HG03139 (cell line): ENCODE results near the gene PRDM10.
"Not testable (repeated sequence)": the region's sequence is repeated elsewhere in the genome, so short reads cannot be mapped to it uniquely, and the experiment has no call there.

Experiments used
- ATAC-seq: cut with Tn5 transposase; IDR thresholded peaks from one replicate; pipeline ENCODE4 v1.9.1; 2021; ENCODE audit not compliant: unreplicated experiment

The PRDM10 gene

DNA sequence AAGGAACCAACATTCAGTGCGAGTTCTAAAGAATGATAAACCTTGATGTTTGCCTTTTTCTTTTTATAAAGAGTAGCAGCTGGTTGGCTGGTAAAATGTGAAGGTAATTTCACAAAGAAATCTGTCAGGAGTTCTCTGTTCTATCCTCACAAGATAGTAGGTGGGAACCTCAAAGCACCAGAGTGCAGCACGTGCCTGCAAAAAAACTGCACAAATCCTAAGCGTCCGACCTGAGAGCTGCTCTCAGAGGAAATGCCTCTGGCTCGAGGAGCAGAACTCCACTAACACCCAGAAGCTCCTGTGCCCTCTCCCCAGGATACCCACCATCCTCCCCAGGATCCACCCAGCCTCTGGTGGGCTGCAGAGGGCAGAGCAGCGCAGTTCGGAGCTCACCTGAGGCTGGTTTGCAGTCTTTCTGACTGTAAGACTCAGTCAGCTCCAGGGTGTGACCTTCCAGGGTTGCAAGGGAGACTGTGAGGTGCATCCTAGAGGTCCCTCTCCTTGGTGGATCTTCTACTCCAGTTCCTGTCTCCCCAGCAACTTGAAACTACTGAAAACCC, 23.5 kb downstream of the PRDM10 start:
- ATAC-seq: no peak

DNA sequence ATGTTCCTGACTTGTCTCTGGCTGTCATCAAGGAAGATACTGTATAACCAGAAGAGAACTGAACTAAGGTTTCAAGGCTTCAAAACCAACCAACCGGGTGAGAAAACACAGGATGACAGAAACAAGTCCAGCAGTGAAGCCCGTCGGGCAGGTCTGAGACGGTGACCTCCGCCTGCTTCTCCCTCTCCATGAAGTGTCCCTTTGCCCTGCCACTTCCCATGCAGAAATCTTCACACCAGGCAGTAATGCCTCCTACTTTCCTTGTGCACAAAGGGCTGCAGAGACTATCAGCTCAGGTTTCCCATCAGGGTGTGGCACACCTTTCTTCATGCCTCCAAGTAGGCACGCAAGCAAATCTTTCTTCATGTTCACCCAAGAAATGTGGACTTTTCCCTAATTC, 24.2 kb downstream of the PRDM10 start:
- no peak for ATAC-seq

DNA sequence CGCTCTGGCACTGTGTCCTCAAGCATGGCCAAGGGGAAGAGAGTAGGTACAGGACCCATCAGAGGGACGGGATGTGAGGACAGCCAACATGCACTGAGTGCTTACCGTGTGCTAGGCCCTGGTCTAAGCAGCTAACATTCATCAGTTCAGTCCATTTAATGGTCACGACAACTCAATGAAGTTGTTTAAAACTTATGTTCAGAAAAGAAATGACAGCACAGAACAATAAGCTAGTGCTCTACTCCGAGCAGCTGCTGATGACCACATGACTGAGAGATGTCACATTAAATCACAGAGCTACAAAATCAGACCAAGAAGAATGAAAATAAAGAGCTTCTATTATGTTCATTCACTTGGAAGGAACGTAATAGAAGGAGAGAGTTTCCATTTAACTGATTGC, 26.3 kb downstream of the PRDM10 start:
- no peak for ATAC-seq

DNA sequence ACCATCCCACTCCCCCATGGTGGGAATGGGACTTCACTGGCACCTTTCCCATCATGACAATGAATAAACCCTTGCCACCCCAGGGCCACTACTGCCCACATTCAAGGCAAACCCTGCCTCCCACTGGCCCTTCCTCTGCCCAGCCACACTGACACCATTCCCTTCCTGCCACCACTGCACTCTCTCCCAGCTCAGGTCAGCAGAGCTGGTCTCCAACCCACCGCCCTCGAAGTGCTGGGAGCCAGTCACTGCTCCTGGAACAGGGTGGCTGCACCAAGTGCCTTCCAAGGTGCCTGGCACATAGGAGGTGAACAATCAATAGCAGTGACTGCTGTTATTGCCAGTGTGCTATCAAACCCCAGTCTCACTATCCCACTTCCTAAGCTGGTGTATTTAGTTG, 27.1 kb downstream of the PRDM10 start:
- ATAC-seq: no peak

DNA sequence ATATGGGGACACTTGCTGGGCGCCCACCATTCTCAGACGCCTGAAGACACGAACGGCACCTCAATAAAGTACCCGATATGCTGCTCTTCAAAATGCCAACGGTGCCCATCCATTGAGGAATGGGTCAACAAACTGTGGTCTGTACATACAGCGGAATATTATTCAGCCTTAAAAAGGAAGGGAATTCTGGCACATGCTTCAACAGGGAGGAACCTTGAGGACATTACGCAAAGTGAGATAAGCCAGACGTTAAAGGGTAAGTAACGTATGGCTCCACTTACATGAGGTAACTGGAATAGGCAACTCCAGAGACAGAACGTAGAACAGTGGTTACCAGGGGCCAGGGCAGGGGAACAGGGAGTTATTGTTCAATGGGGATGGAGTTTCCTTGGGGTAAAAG, 28.0 kb downstream of the PRDM10 start:
- ATAC-seq: no peak

DNA sequence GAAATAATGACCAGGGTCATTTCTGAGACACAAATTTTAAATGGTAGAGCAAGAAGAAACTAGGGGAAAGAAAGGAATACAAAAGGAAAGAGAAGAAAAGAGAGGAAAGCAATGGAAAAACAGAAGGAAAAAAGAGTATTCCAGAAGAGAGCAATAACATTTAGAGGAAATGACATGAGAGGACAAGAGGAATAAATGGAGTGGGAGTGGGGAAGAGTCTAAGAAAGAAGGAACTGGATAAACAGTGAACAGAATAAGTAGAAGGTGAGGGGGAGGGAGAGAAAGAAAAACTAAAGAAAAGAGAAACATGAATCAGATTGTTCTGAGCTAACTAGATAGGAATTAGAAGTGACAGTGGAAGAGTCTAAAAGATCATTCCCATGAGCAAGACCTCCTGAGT, 28.4 kb downstream of the PRDM10 start:
- no peak for ATAC-seq

DNA sequence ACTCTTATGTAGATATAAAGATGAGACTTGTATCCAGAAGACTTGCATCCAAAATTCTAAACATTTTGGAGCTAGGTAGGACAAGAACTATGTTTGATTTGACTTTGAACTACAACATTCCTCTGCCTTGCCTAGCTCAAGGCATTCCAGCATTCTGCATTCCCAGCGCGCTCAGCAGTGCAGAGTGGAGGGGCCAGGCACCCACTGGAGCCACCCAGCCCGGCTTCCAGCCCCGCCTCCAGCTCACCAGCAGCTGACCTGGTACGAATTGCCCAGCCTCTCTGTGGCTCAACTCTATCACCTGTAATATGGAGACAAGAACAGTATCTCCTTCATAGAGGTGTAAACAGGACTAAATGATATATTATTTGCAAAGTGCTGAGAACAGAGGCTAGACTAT, 28.8 kb downstream of the PRDM10 start:
- ATAC-seq: no peak

DNA sequence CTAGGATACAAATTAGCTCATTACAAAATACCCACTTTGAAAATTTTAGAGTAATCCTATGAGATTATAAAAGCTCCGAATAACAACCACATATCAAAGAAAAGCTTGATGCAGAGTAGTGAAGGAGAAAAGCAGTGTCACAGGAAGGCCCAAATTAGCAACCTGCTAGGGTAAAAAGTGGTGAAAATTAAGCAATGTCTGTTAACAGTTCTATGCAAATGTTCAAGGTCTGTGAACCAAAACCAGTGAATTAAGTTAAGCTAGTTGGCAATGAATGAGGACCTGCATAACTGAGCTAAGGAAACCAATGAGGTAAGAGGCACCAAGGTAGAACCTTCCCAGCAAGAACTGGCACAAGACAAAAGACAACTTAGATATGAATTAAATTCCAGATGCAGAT, 29.6 kb downstream of the PRDM10 start:
- peak; percentile 96 for ATAC-seq

DNA sequence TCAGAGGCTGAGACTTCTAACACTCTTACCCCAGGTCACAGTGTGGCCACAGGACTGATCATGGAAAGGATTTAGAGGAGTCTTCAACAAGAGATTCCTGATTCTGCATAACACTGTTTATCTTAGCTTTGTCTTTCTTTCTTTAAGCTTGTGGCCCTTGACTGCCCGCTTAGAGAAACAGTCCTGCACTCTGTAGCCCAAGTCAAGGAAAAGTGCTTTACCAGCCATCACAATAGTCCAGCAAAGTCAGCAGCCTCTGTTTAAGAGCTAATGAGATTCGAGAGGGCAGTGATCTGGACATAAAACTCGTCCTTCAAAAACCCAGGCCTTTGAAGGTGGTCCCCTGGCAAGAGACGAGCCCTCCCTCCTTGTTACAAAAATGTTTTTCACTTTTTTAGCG, 30.0 kb downstream of the PRDM10 start:
- ATAC-seq: no peak

DNA sequence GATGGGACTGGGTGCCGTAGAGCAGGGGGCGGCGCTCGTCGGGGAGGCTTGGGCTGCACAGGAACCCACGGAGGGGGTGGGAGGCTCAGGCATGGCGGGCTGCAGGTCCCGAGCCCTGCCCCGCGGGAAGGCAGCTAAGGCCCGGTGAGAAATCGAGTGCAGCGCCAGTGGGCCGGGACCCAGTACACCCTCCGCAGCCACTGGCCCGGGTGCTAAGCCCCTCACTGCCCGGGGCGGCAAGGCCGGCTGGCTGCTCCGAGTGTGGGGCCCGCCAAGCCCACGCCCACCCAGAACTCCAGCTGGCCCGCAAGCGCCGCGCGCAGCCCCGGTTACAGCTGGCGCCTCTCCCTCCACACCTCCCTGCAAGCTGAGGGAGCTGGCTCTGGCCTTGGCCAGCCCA, 30.8 kb downstream of the PRDM10 start:
- not testable (repeated sequence) for ATAC-seq

DNA sequence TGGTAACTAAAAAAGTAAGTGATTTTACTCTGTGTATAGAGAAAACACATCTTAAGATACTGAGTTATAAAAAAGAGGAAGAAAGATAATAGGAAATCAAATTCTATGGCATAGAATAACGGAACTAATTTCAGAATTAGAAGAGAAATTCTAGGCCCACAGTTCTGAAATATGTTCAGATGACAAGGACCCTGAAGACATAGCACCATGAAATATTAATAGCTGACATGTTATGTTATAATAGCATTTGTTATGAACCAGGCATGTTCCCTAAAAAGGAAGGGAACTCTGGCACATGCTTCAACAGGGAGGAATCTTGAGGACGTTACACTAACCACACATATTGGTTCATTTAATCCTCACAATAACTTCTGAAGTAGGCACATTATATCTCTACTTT, 32.7 kb downstream of the PRDM10 start:
- no peak for ATAC-seq

DNA sequence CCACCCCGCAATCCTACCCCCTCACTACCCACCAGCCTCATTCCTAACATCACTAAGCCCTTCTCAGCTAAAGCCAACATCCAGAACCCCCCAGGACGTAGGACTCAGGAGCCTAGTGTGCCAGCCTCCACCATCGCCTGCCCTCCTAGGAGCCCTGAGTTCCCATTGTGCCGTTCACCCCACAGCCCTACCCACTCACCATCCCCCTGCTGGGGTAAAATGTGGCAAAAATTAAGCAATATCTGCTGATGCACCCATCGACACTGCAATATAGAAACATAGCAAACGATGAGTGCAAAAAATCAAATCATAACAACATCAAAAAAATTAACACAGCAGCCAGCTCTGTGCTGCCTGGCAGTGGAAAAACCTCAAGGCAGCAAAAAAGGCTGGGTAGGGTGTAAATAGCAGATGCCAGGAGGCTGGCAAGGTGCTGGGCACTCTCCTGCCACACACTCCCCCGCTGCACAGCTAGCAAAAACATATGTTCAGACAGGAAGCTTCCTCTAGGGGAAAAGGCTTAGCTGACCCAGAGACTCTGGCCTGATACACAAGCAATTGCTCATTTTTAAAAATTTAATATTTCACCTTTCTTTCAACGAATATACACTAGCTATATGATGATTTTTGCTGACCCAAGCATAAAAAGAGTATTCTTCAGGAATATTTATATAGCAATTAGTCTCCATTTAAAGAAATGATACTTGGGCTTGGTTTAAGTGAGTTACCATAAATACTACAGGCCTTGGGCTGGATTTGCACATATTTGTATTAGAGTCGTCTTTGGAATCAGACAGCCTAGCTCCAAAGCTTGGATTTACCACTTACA, 33.8 kb downstream of the PRDM10 start:
- no peak for ATAC-seq

DNA sequence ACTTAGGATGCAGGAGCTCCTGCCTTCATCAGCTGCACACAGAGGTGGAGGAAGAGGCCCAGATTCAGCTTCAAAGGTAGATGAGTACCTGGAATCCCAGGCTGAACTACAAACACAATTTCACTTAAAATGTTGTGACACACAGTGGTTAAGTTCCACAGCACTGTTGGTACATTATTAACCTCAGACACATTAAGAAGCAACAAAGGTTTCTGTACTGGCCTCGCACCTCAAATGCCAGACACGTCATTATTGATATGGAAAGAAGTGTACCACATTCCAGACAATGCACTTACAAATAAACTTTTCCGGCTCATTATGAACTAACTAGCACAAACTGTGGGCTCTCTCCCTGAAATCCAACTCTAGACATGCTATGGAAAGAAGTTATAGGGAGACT, 34.6 kb downstream of the PRDM10 start:
- ATAC-seq: no peak

DNA sequence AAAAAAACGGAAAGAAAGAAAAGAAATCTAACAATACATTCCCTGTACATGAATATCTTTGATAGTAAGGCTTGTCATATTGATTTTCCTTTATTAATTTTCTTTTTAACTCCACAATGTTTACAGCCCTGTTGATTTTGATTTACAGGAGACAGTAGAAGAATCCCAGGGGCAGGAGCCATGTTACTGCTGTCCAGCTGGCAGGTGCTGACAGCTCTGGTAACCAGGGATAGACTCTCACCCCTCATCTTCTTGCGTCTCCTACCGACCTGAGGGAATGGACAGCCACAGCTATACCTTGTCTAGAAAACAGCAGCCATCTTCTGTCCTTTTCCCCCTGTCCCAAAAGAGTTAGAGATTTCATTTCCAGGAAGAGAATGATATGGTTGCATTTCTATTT, 37.4 kb downstream of the PRDM10 start:
- no peak for ATAC-seq

DNA sequence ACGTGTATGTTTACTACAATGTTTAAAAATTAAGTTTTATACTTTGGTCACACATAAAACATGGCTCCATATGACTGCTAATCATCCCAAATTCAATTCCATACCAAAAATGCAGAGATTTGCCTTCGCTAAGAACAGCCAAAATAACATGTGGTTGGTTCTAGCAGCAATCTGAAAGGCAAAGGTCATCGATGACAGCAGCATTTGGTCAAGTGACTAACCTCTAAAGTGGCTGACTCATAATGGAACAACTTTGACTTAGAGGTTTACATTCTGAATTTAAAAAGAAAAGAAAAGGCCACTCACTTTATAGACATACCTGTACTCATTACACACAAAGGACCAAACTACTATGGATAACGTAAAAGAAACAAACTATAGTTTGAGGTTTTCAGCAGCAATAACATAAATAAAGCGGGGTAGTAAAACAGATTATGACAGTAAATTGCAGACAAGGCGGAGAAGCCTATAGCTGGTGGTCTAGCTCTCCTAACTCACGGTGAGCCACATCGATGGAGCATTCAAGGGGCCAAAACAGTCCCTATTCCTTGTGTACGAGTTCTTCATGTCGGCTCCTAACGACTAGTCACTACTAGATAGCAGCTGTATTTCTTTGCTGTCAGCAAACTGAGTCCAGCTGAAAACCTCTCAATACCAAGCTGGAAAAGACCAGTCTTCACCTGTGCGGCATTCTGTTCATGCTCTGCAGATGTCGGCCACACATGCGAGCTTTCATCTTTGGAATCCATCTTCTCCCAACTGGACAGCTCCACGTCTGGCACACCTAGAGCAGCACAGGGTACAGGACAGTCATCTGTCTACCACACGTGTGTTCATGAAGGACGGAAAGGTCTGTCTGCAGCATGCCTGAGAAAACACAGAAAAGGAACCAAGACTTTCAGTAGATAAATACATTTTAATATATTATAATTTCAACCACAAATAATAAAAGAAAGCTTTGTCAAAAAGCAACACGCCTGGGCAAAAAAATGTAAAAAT, 42.1 kb downstream of the PRDM10 start:
- ATAC-seq: peak; percentile 86

DNA sequence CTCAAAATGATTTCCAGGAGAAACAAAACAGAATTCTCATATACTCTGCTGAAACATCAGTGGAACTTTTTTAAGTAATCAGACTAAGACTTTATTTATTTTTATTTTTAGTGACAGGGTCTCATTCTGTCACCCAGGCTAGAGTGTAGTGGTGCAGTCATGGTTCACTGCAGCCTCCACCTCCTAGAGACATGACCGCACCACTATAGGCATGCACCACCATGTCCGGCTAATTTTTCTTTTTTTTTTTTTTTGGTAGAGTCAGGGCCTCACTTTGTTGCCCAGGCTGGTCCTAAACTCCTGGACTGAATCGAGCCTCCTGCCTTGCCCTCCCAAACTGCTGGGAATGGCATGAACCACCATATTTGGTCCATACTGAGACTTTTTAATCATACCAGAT, 42.9 kb downstream of the PRDM10 start:
- ATAC-seq: no peak

DNA sequence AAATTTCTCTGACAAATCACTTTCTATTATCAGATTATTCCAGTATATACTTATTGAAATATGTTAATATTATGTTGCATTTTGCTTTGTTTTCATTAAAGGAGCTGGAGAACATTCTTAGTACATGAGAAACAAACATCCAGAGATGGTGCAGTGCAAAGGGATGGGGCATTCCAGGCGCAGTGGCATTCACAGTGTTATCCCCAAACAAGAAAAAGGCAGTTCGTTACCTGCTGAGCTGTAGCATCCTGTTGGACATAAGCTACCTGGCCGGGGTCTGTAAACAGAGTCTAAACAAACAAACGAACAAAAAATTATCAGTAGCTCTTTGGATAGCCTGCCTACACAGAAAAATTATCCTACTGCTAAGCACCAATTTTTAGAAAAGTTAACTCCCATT, 47.4 kb downstream of the PRDM10 start:
- no peak for ATAC-seq

DNA sequence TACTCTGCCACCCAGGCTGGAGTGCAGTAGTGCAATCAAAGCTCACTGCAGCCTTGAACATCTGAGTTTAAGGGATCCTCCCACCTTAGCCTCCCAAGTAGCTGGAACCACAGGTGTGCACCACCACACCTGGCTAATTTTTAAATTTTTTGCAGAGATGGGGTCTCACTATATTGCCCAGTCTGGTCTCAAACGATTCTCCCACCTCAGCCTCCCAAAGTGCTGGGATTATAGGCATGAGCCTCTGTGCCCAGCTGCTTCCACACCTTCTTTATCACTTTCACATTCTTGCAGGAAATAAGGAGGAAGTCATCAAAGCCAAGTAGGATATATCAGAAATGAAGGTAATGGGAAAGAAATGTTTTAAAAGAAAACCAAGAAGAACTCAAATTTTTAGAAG, 47.9 kb downstream of the PRDM10 start:
- not testable (repeated sequence) for ATAC-seq

DNA sequence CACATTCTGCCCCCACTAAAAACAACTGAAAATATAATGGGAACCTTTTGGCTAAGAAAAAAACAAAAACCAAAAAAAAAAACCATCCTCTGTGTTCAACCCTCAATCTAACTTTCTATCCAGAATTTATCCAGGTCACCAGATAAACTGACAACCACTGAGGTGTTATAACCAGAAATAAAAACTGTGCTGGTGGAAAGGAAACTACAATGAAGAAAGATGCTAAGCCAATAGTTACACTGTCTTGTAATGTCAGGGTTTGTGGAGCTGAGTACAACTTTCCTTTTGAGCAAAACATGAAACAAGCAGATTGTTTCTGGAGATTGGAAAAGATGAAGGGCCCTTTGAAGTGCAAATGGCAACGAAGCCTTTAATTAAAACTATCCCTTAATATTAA, 50.8 kb downstream of the PRDM10 start:
- no peak for ATAC-seq

DNA sequence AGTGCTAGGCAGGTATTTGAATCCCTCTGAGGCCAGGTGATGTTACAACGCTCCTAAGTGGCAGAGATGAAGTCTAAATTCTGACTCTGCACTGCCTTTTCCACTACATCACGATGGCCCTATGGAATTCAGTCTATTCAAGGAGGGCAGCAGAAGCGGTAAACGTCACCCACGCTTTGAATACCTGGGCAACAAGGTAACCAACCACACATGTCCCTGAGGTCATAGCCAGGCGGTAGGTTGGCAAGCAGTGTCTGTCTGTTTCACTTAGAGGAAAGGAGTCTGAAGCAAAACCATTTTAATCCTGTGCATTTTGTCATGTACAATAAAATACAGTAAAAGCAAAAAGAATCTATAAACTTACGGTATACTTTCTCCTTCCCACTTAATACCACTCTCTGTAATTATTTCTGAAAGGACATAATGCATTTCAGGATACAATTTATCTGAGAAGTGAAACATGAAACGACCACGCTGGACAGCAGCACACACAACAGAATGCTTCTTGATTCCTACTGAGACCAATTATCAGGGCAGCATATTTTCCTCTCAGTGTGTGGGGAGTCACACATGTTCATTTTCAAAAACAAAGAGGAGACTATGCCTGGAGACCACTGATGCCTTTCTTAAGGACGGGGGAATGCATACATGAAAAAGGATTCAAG, 51.3 kb downstream of the PRDM10 start:
- no peak for ATAC-seq
